BJ (cell line): ENCODE measurements around the gene RERE. TPM values are rescaled to one million over a fixed set of nuclear protein-coding genes. Genes with fewer than 3 reads are reported as not detected.

ENCODE experiments used
- CTCF ChIA-PET: fragments of 350-600 bp; formaldehyde crosslinking; extraction: SDS; loops from one replicate; lab custom pipeline; 2021; ENCODE audit warnings: antibody characterized with exemption, inconsistent platforms; lab: Yijun Ruan, JAX
- POLR2A ChIA-PET: fragments of 300-600 bp; sonication (Branson Sonifier 250); formaldehyde crosslinking; extraction: SDS; loops from one replicate; lab custom pipeline; 2021; ENCODE audit warnings: antibody characterized with exemption; lab: Charles Lee
- DNase-seq: peaks from one replicate; pipeline ENCODE4 v3.0.0-alpha.2; 2011; ENCODE audit warnings: low read depth
- H3K27me3 ChIP-seq: 2 replicates; pipeline ENCODE4 v1.6.0; 2011; ENCODE audit warnings: low read length; ENCODE audit not compliant: control insufficient read depth, insufficient read depth
- H3K36me3 ChIP-seq: 2 replicates; pipeline ENCODE4 v1.5.1; 2011; ENCODE audit warnings: low read length; ENCODE audit not compliant: control insufficient read depth, insufficient read depth
- H3K4me3 ChIP-seq: 2 replicates; pipeline ENCODE4 v1.5.1; 2011; ENCODE audit warnings: low read depth, mild to moderate bottlenecking, control low read depth, low read length
- polyA plus RNA-seq: library from polyadenylated mRNA; depleted of rRNA; stranded (reverse); fragments of >200 nt; gene quantifications from 2 replicates; pipeline ENCODE4 v1.2.3, GENCODE V29; 2011
- TF ChIP-seq, protein P1 (sequence below): IDR thresholded peaks from 2 replicates; pipeline ENCODE4 v1.5.1; 2011; ENCODE audit warnings: low read depth, mild to moderate bottlenecking, control low read depth, inconsistent platforms, low read length, moderate library complexity; ENCODE audit not compliant: insufficient read depth

RERE gene
- polyA plus RNA-seq, 1 experiment, result 3.8 TPM

DNA sequence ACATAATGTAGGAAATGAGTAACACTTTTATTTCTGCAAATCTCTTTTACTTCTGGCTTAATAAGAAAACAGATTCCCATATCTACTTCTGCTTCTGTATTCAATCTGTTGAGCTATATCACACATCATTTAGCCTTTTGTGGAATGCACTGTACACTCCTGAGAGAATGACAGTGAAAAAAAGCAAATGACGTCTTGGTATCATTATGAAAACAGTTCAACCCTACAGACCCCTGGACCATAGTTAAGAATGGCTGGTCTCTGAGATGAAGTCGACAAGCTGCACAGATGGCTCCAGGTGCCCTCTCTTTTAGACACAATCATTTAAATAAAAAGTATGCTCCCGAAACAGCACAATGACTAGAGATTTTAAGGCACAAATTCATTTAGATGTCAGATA, 247.0 kb downstream of the RERE start:
- no peaks in the 10 kb centered on the region for H3K36me3 ChIP-seq
- POLR2A ChIA-PET, result no interaction called here
- CTCF ChIA-PET, result interaction anchor here (0.8 to 2.9 kb wide), 8 partner anchors 9 to 287 kb away, joined by 3 to 20 read pairs (median 4); no protein-coding TSS in a partner anchor
- no peaks in the 10 kb centered on the region for H3K27me3 ChIP-seq
- TF ChIP-seq, protein P1, sequence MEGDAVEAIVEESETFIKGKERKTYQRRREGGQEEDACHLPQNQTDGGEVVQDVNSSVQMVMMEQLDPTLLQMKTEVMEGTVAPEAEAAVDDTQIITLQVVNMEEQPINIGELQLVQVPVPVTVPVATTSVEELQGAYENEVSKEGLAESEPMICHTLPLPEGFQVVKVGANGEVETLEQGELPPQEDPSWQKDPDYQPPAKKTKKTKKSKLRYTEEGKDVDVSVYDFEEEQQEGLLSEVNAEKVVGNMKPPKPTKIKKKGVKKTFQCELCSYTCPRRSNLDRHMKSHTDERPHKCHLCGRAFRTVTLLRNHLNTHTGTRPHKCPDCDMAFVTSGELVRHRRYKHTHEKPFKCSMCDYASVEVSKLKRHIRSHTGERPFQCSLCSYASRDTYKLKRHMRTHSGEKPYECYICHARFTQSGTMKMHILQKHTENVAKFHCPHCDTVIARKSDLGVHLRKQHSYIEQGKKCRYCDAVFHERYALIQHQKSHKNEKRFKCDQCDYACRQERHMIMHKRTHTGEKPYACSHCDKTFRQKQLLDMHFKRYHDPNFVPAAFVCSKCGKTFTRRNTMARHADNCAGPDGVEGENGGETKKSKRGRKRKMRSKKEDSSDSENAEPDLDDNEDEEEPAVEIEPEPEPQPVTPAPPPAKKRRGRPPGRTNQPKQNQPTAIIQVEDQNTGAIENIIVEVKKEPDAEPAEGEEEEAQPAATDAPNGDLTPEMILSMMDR, result no peak
- no peak for DNase-seq
- no peak overlapping the region for H3K4me3 ChIP-seq

DNA sequence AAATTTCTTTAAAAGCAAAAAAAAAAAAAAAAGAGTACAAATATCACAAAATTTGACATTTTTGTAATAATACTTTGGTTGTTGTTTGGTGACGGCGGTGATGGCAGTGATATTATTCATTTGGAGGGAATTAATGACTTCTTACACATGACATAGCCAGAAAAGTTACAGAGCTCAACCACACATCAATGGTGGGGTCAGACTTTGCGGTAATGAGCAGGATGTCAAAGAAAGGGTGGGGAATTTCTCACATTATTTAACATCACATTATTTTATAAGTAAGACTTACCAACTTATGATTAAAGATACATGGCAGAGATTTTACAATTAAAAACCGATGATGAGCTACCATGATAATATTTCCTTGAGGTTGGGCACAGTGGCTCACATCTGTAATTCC, 248.2 kb downstream of the RERE start:
- Histone ChIP-seq H3K27me3 (no peaks in the 10 kb centered on the region), H3K4me3 (no peak overlapping the region), H3K36me3 (no peaks in the 10 kb centered on the region)
- TF ChIP-seq, protein P1, result no peak
- POLR2A ChIA-PET, result no interaction called here
- DNase-seq, result no peak
- CTCF ChIA-PET, result interaction anchor here (0.6 to 2.9 kb wide), 4 partner anchors 8 to 217 kb away, joined by 3 to 20 read pairs (median 6); no protein-coding TSS in a partner anchor

DNA sequence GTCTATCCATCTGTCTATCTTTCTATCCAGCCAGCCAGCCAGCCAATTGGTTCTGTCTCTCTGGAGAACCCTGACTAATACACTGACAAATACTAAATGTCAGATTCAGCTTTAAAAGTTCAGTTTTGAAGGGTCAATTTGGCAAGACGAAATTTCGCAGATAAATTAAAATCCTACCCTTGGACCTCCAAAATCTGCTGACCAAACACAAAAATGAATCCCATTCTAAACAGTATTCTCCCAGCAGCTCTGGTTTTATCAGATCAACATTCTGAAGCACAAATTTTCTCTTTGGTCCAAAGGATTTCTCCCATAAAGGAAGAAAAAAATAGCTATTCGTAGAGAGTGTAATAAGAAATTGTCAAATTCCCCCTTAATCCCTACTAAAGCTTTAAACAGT, 248.6 kb downstream of the RERE start:
- CTCF ChIA-PET, result interaction anchor here (0.6 to 2.9 kb wide), 5 partner anchors 7 to 217 kb away, joined by 3 to 20 read pairs (median 3); no protein-coding TSS in a partner anchor
- TF ChIP-seq, protein P1, result no peak
- DNase-seq, result no peak
- no peaks in the 10 kb centered on the region for H3K27me3 ChIP-seq
- no peaks in the 10 kb centered on the region for H3K36me3 ChIP-seq
- H3K4me3 ChIP-seq, result no peak overlapping the region
- POLR2A ChIA-PET, result no interaction called here

DNA sequence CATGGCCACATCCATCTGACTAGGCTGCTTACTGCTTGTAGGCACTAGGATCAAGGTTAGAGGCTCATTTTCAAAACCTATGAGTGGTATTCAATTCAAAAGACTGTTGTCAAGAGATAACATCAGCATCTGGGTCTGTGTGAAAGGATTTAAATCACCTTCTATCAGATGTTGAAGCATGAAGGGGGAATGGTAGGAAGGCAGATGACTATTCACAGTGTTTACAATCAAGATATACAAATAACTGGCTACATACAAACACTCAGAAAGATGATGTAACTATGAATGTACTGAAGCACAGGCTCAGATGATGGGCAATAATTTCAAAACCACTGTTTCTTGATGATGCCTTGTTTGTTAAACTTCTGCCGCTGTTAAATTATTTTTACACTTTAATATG, 250.3 kb downstream of the RERE start:
- ChIA-PET CTCF (no interaction called here), POLR2A (no interaction called here)
- no peaks in the 10 kb centered on the region for H3K27me3 ChIP-seq
- TF ChIP-seq, protein P1, result no peak
- DNase-seq, result no peak
- no peaks in the 10 kb centered on the region for H3K36me3 ChIP-seq
- H3K4me3 ChIP-seq, result no peak overlapping the region

DNA sequence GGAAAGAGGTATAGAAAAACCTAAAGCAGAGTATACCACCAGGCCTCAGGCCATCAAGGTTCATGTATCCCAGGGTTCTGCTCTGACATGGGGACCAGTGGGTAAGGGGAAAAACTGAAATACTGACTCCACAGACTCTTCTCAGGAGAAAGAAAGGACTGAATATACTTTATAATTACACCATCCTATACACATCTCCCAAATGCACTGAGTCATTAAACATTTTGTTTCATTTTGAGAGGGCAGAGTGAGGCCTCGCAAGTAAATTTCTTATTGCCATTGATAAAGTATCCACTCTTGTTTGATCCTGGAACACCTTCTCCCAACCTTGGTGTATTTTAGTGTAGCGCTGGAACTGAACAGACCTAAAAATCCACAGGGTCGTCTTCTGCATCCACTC, 251.6 kb downstream of the RERE start:
- TF ChIP-seq, protein P1, result no peak
- no peak for DNase-seq
- Histone ChIP-seq H3K36me3 (no peaks in the 10 kb centered on the region), H3K27me3 (no peaks in the 10 kb centered on the region), H3K4me3 (no peak overlapping the region)
- CTCF ChIA-PET, result no interaction called here
- POLR2A ChIA-PET, result no interaction called here
